ENCODE data around the gene TLE2. TPM values are rescaled to one million over a fixed set of nuclear protein-coding genes. Genes with fewer than 3 reads are reported as not detected.

TLE2 gene
- total RNA-seq, 1 experiment from 2014 or later = 7.7 TPM

DNA sequence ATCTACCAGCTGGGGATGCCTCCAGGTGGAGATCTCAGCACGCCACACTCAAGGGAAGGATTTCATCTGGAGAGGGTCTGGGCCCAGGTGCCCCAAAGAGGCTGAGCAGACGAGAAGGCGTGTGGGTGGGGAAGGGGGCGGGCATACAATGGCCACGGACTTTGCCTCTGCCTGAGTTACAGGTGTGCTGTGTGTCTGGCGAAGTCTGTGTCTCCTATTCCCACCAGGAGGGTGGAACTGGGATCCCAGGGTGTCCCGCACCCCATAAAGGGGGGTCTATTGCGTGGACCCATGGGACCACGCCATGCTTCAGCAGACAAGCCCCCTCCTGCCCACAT lies 3.6 kb downstream of the TLE2 start:
- no TSS peak for BruUV-seq (replicated peaks)
- no peaks in the 10 kb centered on the region for H3K36me3 ChIP-seq (ENCODE audit: low read depth, low read length)
- DNase-seq = no peak
- H3K9me3 ChIP-seq (ENCODE audit: low read length) = no peaks in the 10 kb centered on the region
- H4K20me1 ChIP-seq (ENCODE audit: low read length) = no peaks in the 10 kb centered on the region
- no peak overlapping the region for H3K27ac ChIP-seq (ENCODE audit: low read length)
- H3K27me3 ChIP-seq (ENCODE audit: low read length) = no peaks in the 10 kb centered on the region
- ATAC-seq = no peak
- no peak overlapping the region for H3K9ac ChIP-seq (ENCODE audit: low read length)
- H2AFZ ChIP-seq (ENCODE audit: low read length) = no peak overlapping the region
- POLR2A ChIA-PET (ENCODE audit: unreplicated experiment) = no interaction called here
- no peaks in the 10 kb centered on the region for H3K79me2 ChIP-seq (ENCODE audit: low read length)
- H3K4me2 ChIP-seq (ENCODE audit: low read length) = no peak overlapping the region
- H3K9me2 ChIP-seq (replicated peaks; ENCODE audit: low read length) = no peaks in the 10 kb centered on the region
- intact Hi-C loops (cut with micrococcal nuclease) = no loop called here
- no peak overlapping the region for H3K4me3 ChIP-seq (ENCODE audit: low read length)
- H3F3A ChIP-seq (ENCODE audit: low read length, unreplicated experiment) = no peaks in the 10 kb centered on the region
- H3K4me1 ChIP-seq (ENCODE audit: insufficient read depth, low read length) = no peaks in the 10 kb centered on the region
- no peak for TF ChIP-seq EZH2 (IDR thresholded peaks at IDR 0.05; ENCODE audit: low read length, unreplicated experiment)
- TF ChIP-seq, protein P1, sequence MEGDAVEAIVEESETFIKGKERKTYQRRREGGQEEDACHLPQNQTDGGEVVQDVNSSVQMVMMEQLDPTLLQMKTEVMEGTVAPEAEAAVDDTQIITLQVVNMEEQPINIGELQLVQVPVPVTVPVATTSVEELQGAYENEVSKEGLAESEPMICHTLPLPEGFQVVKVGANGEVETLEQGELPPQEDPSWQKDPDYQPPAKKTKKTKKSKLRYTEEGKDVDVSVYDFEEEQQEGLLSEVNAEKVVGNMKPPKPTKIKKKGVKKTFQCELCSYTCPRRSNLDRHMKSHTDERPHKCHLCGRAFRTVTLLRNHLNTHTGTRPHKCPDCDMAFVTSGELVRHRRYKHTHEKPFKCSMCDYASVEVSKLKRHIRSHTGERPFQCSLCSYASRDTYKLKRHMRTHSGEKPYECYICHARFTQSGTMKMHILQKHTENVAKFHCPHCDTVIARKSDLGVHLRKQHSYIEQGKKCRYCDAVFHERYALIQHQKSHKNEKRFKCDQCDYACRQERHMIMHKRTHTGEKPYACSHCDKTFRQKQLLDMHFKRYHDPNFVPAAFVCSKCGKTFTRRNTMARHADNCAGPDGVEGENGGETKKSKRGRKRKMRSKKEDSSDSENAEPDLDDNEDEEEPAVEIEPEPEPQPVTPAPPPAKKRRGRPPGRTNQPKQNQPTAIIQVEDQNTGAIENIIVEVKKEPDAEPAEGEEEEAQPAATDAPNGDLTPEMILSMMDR (conservative IDR thresholded peaks at IDR 0.05; ENCODE audit: low read depth, low read length) = no peak
- no peak for TF ChIP-seq EZH2phosphoT487 (IDR thresholded peaks at IDR 0.05; ENCODE audit: borderline replicate concordance, low read length)
- CTCF ChIA-PET = no interaction called here

DNA sequence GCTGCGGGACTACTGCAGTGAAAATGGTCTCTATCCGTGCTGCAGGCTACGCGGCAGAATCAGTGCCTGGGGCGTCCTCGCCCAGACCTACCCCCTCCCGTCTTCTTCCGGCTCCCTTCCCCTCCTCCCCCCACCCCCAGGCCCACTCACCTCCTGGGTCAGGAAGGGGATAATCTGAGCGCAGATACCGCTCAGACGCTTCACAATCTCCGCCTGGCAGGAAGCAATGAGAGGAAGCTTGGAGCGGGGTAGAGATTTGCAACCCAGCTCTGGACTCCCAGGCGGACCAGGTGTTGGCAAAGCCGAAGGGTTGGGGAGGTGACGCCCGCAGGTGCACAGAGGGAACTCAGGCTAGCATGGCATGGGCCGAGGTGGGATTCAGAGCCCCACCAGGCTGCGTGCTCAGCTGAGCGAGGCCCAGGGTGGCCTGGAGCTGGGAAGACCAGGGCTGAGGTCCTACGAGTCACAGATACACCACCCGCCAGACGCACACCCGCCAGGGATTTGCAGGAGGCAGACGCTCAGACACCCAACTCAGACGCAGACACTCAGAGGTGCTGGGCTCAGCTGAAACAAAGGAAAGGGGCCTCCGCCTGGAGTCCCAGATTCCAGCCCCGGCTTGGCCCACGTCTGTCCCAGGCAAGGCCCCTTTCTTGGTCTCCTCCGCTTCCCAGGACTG lies 4.1 kb downstream of the TLE2 start:
- Histone ChIP-seq H2AFZ (ENCODE audit: low read length) (no peak overlapping the region), H3K4me2 (ENCODE audit: low read length) (no peak overlapping the region), H3K79me2 (ENCODE audit: low read length) (no peaks in the 10 kb centered on the region), H3K9me2 (replicated peaks; ENCODE audit: low read length) (no peaks in the 10 kb centered on the region), H3F3A (ENCODE audit: low read length, unreplicated experiment) (no peaks in the 10 kb centered on the region), H3K4me3 (ENCODE audit: low read length) (no peak overlapping the region), H3K36me3 (ENCODE audit: low read depth, low read length) (no peaks in the 10 kb centered on the region), H3K9ac (ENCODE audit: low read length) (no peak overlapping the region), H3K4me1 (ENCODE audit: insufficient read depth, low read length) (no peaks in the 10 kb centered on the region), H3K9me3 (ENCODE audit: low read length) (no peaks in the 10 kb centered on the region), H3K27me3 (ENCODE audit: low read length) (no peaks in the 10 kb centered on the region), H4K20me1 (ENCODE audit: low read length) (no peaks in the 10 kb centered on the region), H3K27ac (ENCODE audit: low read length) (no peak overlapping the region)
- CTCF ChIA-PET = no interaction called here
- intact Hi-C loops (cut with micrococcal nuclease) = no loop called here
- no TSS peak for BruUV-seq (replicated peaks)
- DNase-seq (no peak), ATAC-seq (no peak)
- TF ChIP-seq, protein P1 (conservative IDR thresholded peaks at IDR 0.05; ENCODE audit: low read depth, low read length) = no peak
- TF ChIP-seq EZH2 (IDR thresholded peaks at IDR 0.05; ENCODE audit: low read length, unreplicated experiment) = no peak
- no peak for TF ChIP-seq EZH2phosphoT487 (IDR thresholded peaks at IDR 0.05; ENCODE audit: borderline replicate concordance, low read length)
- POLR2A ChIA-PET (ENCODE audit: unreplicated experiment) = no interaction called here

DNA sequence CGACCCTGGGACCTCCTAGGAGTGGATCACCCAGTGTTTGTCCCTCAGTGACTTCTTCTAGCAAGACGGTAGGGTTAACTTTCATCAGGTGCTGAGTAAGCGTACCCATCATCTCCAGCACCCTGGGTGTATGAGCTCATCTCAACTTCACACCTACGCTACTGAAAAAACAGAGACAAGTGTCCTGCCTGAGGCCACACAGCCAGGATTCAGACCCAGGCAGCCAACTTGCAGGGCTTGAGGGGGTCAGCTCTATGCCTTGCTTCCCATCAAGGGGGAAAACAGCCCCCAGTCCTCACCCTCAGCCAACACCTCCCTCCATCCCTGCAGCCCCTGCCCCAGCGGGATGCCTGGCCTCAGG lies 4.6 kb downstream of the TLE2 start:
- Histone ChIP-seq H3K4me2 (ENCODE audit: low read length) (no peak overlapping the region), H3K4me1 (ENCODE audit: insufficient read depth, low read length) (no peaks in the 10 kb centered on the region), H3K27me3 (ENCODE audit: low read length) (no peaks in the 10 kb centered on the region), H3K4me3 (ENCODE audit: low read length) (no peak overlapping the region), H3K9ac (ENCODE audit: low read length) (no peak overlapping the region), H3F3A (ENCODE audit: low read length, unreplicated experiment) (no peaks in the 10 kb centered on the region), H3K27ac (ENCODE audit: low read length) (no peak overlapping the region), H4K20me1 (ENCODE audit: low read length) (no peaks in the 10 kb centered on the region), H2AFZ (ENCODE audit: low read length) (no peak overlapping the region), H3K9me2 (replicated peaks; ENCODE audit: low read length) (no peaks in the 10 kb centered on the region), H3K79me2 (ENCODE audit: low read length) (no peaks in the 10 kb centered on the region), H3K36me3 (ENCODE audit: low read depth, low read length) (no peaks in the 10 kb centered on the region), H3K9me3 (ENCODE audit: low read length) (no peaks in the 10 kb centered on the region)
- no peak for ATAC-seq
- BruUV-seq (replicated peaks) = no TSS peak
- ChIA-PET POLR2A (ENCODE audit: unreplicated experiment) (no interaction called here), CTCF (no interaction called here)
- TF ChIP-seq, protein P1 (conservative IDR thresholded peaks at IDR 0.05; ENCODE audit: low read depth, low read length) = no peak
- TF ChIP-seq EZH2 (IDR thresholded peaks at IDR 0.05; ENCODE audit: low read length, unreplicated experiment) = no peak
- intact Hi-C loops (cut with micrococcal nuclease) = no loop called here
- no peak for DNase-seq
